ENCODE data around the gene AFAP1L2. TPM values are rescaled to one million over a fixed set of nuclear protein-coding genes. Genes with fewer than 3 reads are reported as not detected.

The AFAP1L2 gene
- total and polyA plus RNA-seq, 2 donors (not counting 1 experiment from before 2014, with no cell fraction given) = 4.7 to 4.9 TPM

- ChIA-PET CTCF (no interaction called here), POLR2A (no interaction called here)
- Histone ChIP-seq H2AFZ (ENCODE audit: insufficient read depth, low read depth, low read length, poor library complexity, severe bottlenecking) (no peak overlapping the region), H3K4me1 (ENCODE audit: control insufficient read depth in 2 of 2, insufficient read depth in 2 of 2, low read length in 2 of 2) (no peaks in the 10 kb centered on the region), H3K4me3 (ENCODE audit: control extremely low read depth in 1 of 5, extremely low read depth in 1 of 5, insufficient read depth in 1 of 5, low read depth in 2 of 5, low read length in 4 of 5) (no peak overlapping the region), H3K79me2 (ENCODE audit: control insufficient read depth, insufficient read depth, low read length) (no peaks in the 10 kb centered on the region), H4K20me1 (ENCODE audit: control insufficient read depth, insufficient read depth, low read length, poor library complexity, severe bottlenecking) (no peaks in the 10 kb centered on the region), H3K36me3 (replicated peaks in 1 of 2; ENCODE audit: control extremely low read depth in 1 of 2, control insufficient read depth in 1 of 2, extremely low read depth in 1 of 2, insufficient read depth in 2 of 2, low read length in 1 of 2) (no peaks in the 10 kb centered on the region), H3K27me3 (replicated peaks in 1 of 4; ENCODE audit: control extremely low read depth in 1 of 4, control insufficient read depth in 3 of 4, insufficient read depth in 4 of 4, low read length in 3 of 4) (no peaks in the 10 kb centered on the region), H3K9ac (ENCODE audit: low read length) (no peak overlapping the region), H3K9me3 (ENCODE audit: control extremely low read depth in 1 of 3, control insufficient read depth in 2 of 3, insufficient read depth in 1 of 3, low read length in 2 of 3) (no peaks in the 10 kb centered on the region), H3K27ac (ENCODE audit: low read length in 2 of 2) (no peak overlapping the region), H3K4me2 (replicated peaks; ENCODE audit: low read depth, low read length, poor library complexity, severe bottlenecking) (no peak overlapping the region)
- DNase-seq (no peak), ATAC-seq (ENCODE audit: low read depth) (no peak)
- Mint-ChIP-seq H3K27me3 (peaks cover 3% of the 10 kb centered on the region), H3K9me3 (ENCODE audit: insufficient read depth) (no peaks in the 10 kb centered on the region), H3K4me3 (no peak overlapping the region), H3K27ac (no peak overlapping the region), H3K4me1 (no peaks in the 10 kb centered on the region)
- TF ChIP-seq CTCF (IDR thresholded peaks at IDR 0.05) = no peak
- no peak for TF ChIP-seq EZH2 (IDR thresholded peaks at IDR 0.05; ENCODE audit: borderline replicate concordance, insufficient read depth, low read depth, low read length, poor library complexity, severe bottlenecking)
- WGBS (ENCODE audit: insufficient coverage) = 60% methylated on average over 11 of the region's 14 CpGs
- intact Hi-C loops (cut with micrococcal nuclease) = no loop called here
Measured at GRCh38 chr10:114332301-114333192, 71.8 kb downstream of the AFAP1L2 start.

- ATAC-seq (ENCODE audit: low read depth) = no peak
- Histone ChIP-seq H3K9me3 (ENCODE audit: control extremely low read depth in 1 of 3, control insufficient read depth in 2 of 3, insufficient read depth in 1 of 3, low read length in 2 of 3) (no peaks in the 10 kb centered on the region), H3K27me3 (replicated peaks in 1 of 4; ENCODE audit: control extremely low read depth in 1 of 4, control insufficient read depth in 3 of 4, insufficient read depth in 4 of 4, low read length in 3 of 4) (no peaks in the 10 kb centered on the region), H4K20me1 (ENCODE audit: control insufficient read depth, insufficient read depth, low read length, poor library complexity, severe bottlenecking) (no peaks in the 10 kb centered on the region), H3K9ac (ENCODE audit: low read length) (no peak overlapping the region), H3K27ac (ENCODE audit: low read length in 2 of 2) (no peak overlapping the region), H3K4me1 (ENCODE audit: control insufficient read depth in 2 of 2, insufficient read depth in 2 of 2, low read length in 2 of 2) (no peaks in the 10 kb centered on the region), H3K4me3 (ENCODE audit: control extremely low read depth in 1 of 5, extremely low read depth in 1 of 5, insufficient read depth in 1 of 5, low read depth in 2 of 5, low read length in 4 of 5) (no peak overlapping the region), H3K79me2 (ENCODE audit: control insufficient read depth, insufficient read depth, low read length) (no peaks in the 10 kb centered on the region), H3K36me3 (replicated peaks in 1 of 2; ENCODE audit: control extremely low read depth in 1 of 2, control insufficient read depth in 1 of 2, extremely low read depth in 1 of 2, insufficient read depth in 2 of 2, low read length in 1 of 2) (no peaks in the 10 kb centered on the region), H2AFZ (ENCODE audit: insufficient read depth, low read depth, low read length, poor library complexity, severe bottlenecking) (no peak overlapping the region), H3K4me2 (replicated peaks; ENCODE audit: low read depth, low read length, poor library complexity, severe bottlenecking) (no peak overlapping the region)
- no peak for TF ChIP-seq CTCF (IDR thresholded peaks at IDR 0.05)
- TF ChIP-seq EZH2 (IDR thresholded peaks at IDR 0.05; ENCODE audit: borderline replicate concordance, insufficient read depth, low read depth, low read length, poor library complexity, severe bottlenecking) = no peak
- H3K4me3 Mint-ChIP-seq = no peak overlapping the region
- no peaks in the 10 kb centered on the region for H3K9me3 Mint-ChIP-seq (ENCODE audit: insufficient read depth)
- POLR2A ChIA-PET = no interaction called here
- H3K4me1 Mint-ChIP-seq = no peaks in the 10 kb centered on the region
- no peak overlapping the region for H3K27ac Mint-ChIP-seq
- peaks cover 3% of the 10 kb centered on the region for H3K27me3 Mint-ChIP-seq
- CTCF ChIA-PET = no interaction called here
- no peak for DNase-seq
- intact Hi-C loops (cut with micrococcal nuclease) = no loop called here
- 67% methylated on average over 7 of the region's 10 CpGs for WGBS (ENCODE audit: insufficient coverage)
Measured at GRCh38 chr10:114329634-114330365, 74.5 kb downstream of the AFAP1L2 start.
